Measurements from ENCODE around the gene SMIM38.

The SMIM38 gene

DNA sequence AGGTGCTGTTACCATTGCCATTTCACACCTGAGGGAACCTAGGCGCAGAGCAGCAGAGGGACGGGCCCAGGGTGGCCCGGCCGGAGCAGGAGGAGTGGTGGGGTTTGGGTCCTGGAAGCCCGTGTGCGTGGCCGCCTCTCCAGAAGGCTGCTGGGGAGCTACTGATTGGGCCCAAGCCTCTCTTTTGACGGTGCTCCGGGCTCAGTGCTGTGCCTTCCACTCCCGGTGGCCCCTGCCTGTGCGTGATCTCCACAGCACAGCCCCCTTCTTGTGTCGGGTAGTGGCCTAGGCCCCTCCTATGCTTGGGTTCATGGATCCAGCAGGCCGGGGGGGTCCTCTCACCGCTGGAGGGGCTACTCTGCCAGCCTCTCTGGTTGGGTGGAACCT lies 41.0 kb downstream of the SMIM38 start:
- no peak overlapping the region for H3K4me3 ChIP-seq (ENCODE audit: low read depth, low read length)
- H3K27ac ChIP-seq, result no peak overlapping the region
- no peak for DNase-seq
- no peaks in the 10 kb centered on the region for H3K36me3 ChIP-seq (replicated peaks)
- H3K27me3 ChIP-seq (replicated peaks), result peaks cover 18% of the 10 kb centered on the region
- TF ChIP-seq, protein P1, sequence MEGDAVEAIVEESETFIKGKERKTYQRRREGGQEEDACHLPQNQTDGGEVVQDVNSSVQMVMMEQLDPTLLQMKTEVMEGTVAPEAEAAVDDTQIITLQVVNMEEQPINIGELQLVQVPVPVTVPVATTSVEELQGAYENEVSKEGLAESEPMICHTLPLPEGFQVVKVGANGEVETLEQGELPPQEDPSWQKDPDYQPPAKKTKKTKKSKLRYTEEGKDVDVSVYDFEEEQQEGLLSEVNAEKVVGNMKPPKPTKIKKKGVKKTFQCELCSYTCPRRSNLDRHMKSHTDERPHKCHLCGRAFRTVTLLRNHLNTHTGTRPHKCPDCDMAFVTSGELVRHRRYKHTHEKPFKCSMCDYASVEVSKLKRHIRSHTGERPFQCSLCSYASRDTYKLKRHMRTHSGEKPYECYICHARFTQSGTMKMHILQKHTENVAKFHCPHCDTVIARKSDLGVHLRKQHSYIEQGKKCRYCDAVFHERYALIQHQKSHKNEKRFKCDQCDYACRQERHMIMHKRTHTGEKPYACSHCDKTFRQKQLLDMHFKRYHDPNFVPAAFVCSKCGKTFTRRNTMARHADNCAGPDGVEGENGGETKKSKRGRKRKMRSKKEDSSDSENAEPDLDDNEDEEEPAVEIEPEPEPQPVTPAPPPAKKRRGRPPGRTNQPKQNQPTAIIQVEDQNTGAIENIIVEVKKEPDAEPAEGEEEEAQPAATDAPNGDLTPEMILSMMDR (IDR thresholded peaks at IDR 0.05; ENCODE audit: low read depth, low read length, missing control alignments), result no peak
- in situ Hi-C loops (cut with HindIII; ENCODE audit: low pct_ligation_motif_present, low sequenced_read_pairs), result no loop called here

GRCh38 chr11:69198891-69199582 lies 43.3 kb downstream of the SMIM38 start:
- no peak for DNase-seq
- H3K4me3 ChIP-seq (ENCODE audit: low read depth, low read length), result no peak overlapping the region
- TF ChIP-seq, protein P1 (IDR thresholded peaks at IDR 0.05; ENCODE audit: low read depth, low read length, missing control alignments), result no peak
- in situ Hi-C loops (cut with HindIII; ENCODE audit: low pct_ligation_motif_present, low sequenced_read_pairs), result no loop called here
- peaks cover 18% of the 10 kb centered on the region for H3K27me3 ChIP-seq (replicated peaks)
- no peak overlapping the region for H3K27ac ChIP-seq
- no peaks in the 10 kb centered on the region for H3K36me3 ChIP-seq (replicated peaks)

GRCh38 chr11:69199583-69200315 lies 44.0 kb downstream of the SMIM38 start:
- in situ Hi-C loops (cut with HindIII; ENCODE audit: low pct_ligation_motif_present, low sequenced_read_pairs), result no loop called here
- DNase-seq, result no peak
- Histone ChIP-seq H3K4me3 (ENCODE audit: low read depth, low read length) (no peak overlapping the region), H3K36me3 (replicated peaks) (no peaks in the 10 kb centered on the region), H3K27ac (no peak overlapping the region), H3K27me3 (replicated peaks) (peaks cover 18% of the 10 kb centered on the region)
- TF ChIP-seq, protein P1 (IDR thresholded peaks at IDR 0.05; ENCODE audit: low read depth, low read length, missing control alignments), result no peak

GRCh38 chr11:69200331-69201065 lies 44.8 kb downstream of the SMIM38 start:
- in situ Hi-C loops (cut with HindIII; ENCODE audit: low pct_ligation_motif_present, low sequenced_read_pairs), result no loop called here
- peaks cover 18% of the 10 kb centered on the region for H3K27me3 ChIP-seq (replicated peaks)

DNA sequence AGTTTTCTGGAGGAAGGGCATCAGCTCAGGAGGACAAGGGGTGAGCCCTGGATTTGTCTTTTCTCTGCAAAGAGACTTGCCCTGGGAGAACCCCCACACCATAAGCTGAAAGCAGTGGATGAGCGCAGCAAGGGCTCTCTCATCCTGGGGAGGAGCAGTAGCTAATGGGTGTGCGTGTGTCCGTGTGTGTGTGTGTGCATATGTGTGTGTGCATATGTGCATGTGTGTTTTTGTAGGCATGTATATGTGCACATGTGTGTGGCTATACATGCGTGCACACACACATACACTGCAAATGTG lies 45.3 kb downstream of the SMIM38 start:
- no peak for DNase-seq
- Histone ChIP-seq H3K4me3 (ENCODE audit: low read depth, low read length) (no peak overlapping the region), H3K27ac (no peak overlapping the region), H3K36me3 (replicated peaks) (no peaks in the 10 kb centered on the region), H3K27me3 (replicated peaks) (peaks cover 18% of the 10 kb centered on the region)
- TF ChIP-seq, protein P1 (IDR thresholded peaks at IDR 0.05; ENCODE audit: low read depth, low read length, missing control alignments), result no peak
- in situ Hi-C loops (cut with HindIII; ENCODE audit: low pct_ligation_motif_present, low sequenced_read_pairs), result no loop called here

More at GRCh38 chr11:69200331-69201065, 44.8 kb downstream of the SMIM38 start:
- no peak for DNase-seq
- no peak overlapping the region for H3K27ac ChIP-seq
- TF ChIP-seq, protein P1 (IDR thresholded peaks at IDR 0.05; ENCODE audit: low read depth, low read length, missing control alignments), result no peak
- H3K36me3 ChIP-seq (replicated peaks), result no peaks in the 10 kb centered on the region
- H3K4me3 ChIP-seq (ENCODE audit: low read depth, low read length), result no peak overlapping the region
